Smooth muscle cell (in vitro differentiated cells): Measurements from ENCODE around the gene A2M. TPM values are rescaled to one million over a fixed set of nuclear protein-coding genes. Genes with fewer than 3 reads are reported as not detected.

Source experiments
- DNase-seq: peaks from one replicate; lab custom pipeline; 2025; ENCODE audit not compliant: unreplicated experiment; lab: John Stamatoyannopoulos, UW
- H2AFZ ChIP-seq: fragments of 200-600 bp; sonication (generic); 2 replicates; pipeline ENCODE4 v1.6.0; 2016; ENCODE audit warnings: antibody characterized with exemption, low read depth, mild to moderate bottlenecking
- H3F3A ChIP-seq: fragments of 200-600 bp; sonication (generic); 2 replicates; pipeline ENCODE4 v1.6.0; 2017; ENCODE audit warnings: antibody characterized with exemption, low read depth
- H3K27ac ChIP-seq: fragments of 200-600 bp; sonication (generic); 2 replicates; pipeline ENCODE4 v1.5.1; 2016; ENCODE audit warnings: low read depth, mild to moderate bottlenecking
- H3K27me3 ChIP-seq: fragments of 200-600 bp; sonication (generic); 2 replicates; pipeline ENCODE4 v1.6.1; 2016; ENCODE audit warnings: low read depth, mild to moderate bottlenecking
- H3K36me3 ChIP-seq: fragments of 200-600 bp; sonication (generic); 2 replicates; pipeline ENCODE4 v1.5.1; 2016; ENCODE audit warnings: low read depth
- H3K4me1 ChIP-seq: fragments of 200-600 bp; sonication (generic); 2 replicates; pipeline ENCODE4 v1.5.1; 2016; ENCODE audit warnings: low read depth
- H3K4me2 ChIP-seq: fragments of 200-600 bp; sonication (generic); 2 replicates; pipeline ENCODE4 v1.6.0; 2016; ENCODE audit warnings: mild to moderate bottlenecking
- H3K4me3 ChIP-seq: fragments of 200-600 bp; sonication (generic); 2 replicates; pipeline ENCODE4 v1.5.1; 2016; ENCODE audit warnings: mild to moderate bottlenecking
- H3K79me2 ChIP-seq: fragments of 200-600 bp; sonication (generic); 2 replicates; pipeline ENCODE4 v1.6.0; 2016; ENCODE audit warnings: low read depth, mild to moderate bottlenecking
- H3K9ac ChIP-seq: fragments of 200-600 bp; sonication (generic); 2 replicates; pipeline ENCODE4 v1.6.0; 2016; ENCODE audit warnings: low read depth
- H3K9me3 ChIP-seq: fragments of 200-600 bp; sonication (generic); replicated peaks from 2 replicates; pipeline ENCODE4 v1.5.1; 2016; ENCODE audit warnings: low read depth
- H4K20me1 ChIP-seq: fragments of 200-600 bp; sonication (generic); 2 replicates; pipeline ENCODE4 v1.6.0; 2016; ENCODE audit warnings: low read depth
- WGBS: methylation state at CpG from one replicate; pipeline ENCODE4 v1.1.7; 2016; ENCODE audit warnings: low lambda C conversion rate; 5-methylcytosine and 5-hydroxymethylcytosine counted together
- polyA plus RNA-seq: library from polyadenylated mRNA; unstranded; fragments of >200 nt; fragmentation: Nextera tagmentation; extraction: Ambion mirVana; gene quantifications from 2 replicates; pipeline ENCODE4 v1.2.1, GENCODE V29; 2016
- total RNA-seq: library from RNA; depleted of rRNA; stranded (reverse); fragments of >200 nt; gene quantifications from 2 replicates; pipeline ENCODE4 v1.2.3, GENCODE V29; 2014
- TF ChIP-seq, protein P1 (sequence below): fragments of 200-600 bp; sonication (generic); IDR thresholded peaks from 2 replicates; pipeline ENCODE4 v1.5.1; 2017; ENCODE audit warnings: borderline replicate concordance, mild to moderate bottlenecking, antibody characterized with exemption; ENCODE audit not compliant: insufficient read depth, poor library complexity, severe bottlenecking

The A2M gene
- total and polyA plus RNA-seq, 2 experiments from 2014 or later: 72.8 to 108 TPM

- H3K9ac ChIP-seq: no peak overlapping the region
- H3K4me3 ChIP-seq: peak overlapping the region; percentile 43
- no peaks in the 10 kb centered on the region for H3K27me3 ChIP-seq
- peaks cover 15% of the 10 kb centered on the region for H3K4me1 ChIP-seq
- DNase-seq: no peak
- peak overlapping the region; percentile 82 for H3K4me2 ChIP-seq
- H3K79me2 ChIP-seq: no peaks in the 10 kb centered on the region
- peaks cover 7% of the 10 kb centered on the region for H3F3A ChIP-seq
- no peaks in the 10 kb centered on the region for H4K20me1 ChIP-seq
- H3K27ac ChIP-seq: peak overlapping the region; percentile 55
- H3K36me3 ChIP-seq: no peaks in the 10 kb centered on the region
- no peaks in the 10 kb centered on the region for H3K9me3 ChIP-seq
- TF ChIP-seq, protein P1, sequence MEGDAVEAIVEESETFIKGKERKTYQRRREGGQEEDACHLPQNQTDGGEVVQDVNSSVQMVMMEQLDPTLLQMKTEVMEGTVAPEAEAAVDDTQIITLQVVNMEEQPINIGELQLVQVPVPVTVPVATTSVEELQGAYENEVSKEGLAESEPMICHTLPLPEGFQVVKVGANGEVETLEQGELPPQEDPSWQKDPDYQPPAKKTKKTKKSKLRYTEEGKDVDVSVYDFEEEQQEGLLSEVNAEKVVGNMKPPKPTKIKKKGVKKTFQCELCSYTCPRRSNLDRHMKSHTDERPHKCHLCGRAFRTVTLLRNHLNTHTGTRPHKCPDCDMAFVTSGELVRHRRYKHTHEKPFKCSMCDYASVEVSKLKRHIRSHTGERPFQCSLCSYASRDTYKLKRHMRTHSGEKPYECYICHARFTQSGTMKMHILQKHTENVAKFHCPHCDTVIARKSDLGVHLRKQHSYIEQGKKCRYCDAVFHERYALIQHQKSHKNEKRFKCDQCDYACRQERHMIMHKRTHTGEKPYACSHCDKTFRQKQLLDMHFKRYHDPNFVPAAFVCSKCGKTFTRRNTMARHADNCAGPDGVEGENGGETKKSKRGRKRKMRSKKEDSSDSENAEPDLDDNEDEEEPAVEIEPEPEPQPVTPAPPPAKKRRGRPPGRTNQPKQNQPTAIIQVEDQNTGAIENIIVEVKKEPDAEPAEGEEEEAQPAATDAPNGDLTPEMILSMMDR: no peak
- no peak overlapping the region for H2AFZ ChIP-seq
These were observed 773 bp downstream of the A2M start for GRCh38 chr12:9114946-9115345.

GRCh38 chr12:9113987-9114309 lies 1.8 kb downstream of the A2M start:
- no peaks in the 10 kb centered on the region for H3K36me3 ChIP-seq
- no peaks in the 10 kb centered on the region for H3K27me3 ChIP-seq
- H3K4me3 ChIP-seq: peak overlapping the region; percentile 43
- H4K20me1 ChIP-seq: no peaks in the 10 kb centered on the region
- WGBS: 86% methylated on average over 1 of the region's 1 CpG
- H3K4me1 ChIP-seq: peaks cover 15% of the 10 kb centered on the region
- no peaks in the 10 kb centered on the region for H3K79me2 ChIP-seq
- DNase-seq: no peak
- no peak overlapping the region for H3K27ac ChIP-seq
- no peak overlapping the region for H3K9ac ChIP-seq
- no peak overlapping the region for H2AFZ ChIP-seq
- peaks cover 7% of the 10 kb centered on the region for H3F3A ChIP-seq
- TF ChIP-seq, protein P1: no peak
- no peaks in the 10 kb centered on the region for H3K9me3 ChIP-seq
- peak overlapping the region; percentile 82 for H3K4me2 ChIP-seq

DNA sequence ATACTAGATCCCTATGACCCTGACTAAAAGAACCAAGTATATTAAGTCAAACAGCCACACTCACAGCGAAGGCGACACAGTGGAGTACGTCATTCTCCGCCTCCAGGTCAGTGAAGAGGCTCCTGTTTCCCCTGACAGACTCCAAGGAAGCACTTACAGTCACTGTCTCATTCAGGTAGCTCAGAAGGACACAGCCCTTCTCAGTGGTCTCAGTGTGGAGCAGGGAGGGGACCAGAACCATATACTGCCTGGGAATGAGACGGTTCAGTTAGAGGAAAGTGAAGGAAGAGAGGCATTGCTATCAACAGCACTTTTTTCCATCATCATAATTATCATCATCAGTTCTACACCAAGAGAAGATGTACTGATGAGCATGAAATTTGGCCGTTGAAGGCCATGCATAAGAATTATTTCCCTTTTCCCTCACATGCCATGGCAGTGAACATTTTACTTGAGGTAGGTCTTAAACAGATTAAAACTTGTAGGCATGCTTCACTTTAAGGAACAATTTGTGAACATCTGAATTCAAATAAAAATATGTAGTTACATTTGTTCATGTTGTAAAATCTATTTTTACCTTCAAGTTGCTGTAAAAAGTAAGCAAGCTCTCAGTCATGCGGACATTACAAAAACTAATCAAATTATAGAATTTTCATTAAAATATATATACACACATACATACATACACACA lies 2.3 kb downstream of the A2M start:
- Histone ChIP-seq H3K4me3 (peak overlapping the region; percentile 43), H3K4me2 (peak overlapping the region; percentile 82), H3K79me2 (no peaks in the 10 kb centered on the region), H2AFZ (no peak overlapping the region), H4K20me1 (no peaks in the 10 kb centered on the region), H3F3A (peaks cover 7% of the 10 kb centered on the region), H3K9ac (no peak overlapping the region), H3K27me3 (no peaks in the 10 kb centered on the region), H3K27ac (no peak overlapping the region), H3K9me3 (no peaks in the 10 kb centered on the region), H3K36me3 (no peaks in the 10 kb centered on the region), H3K4me1 (peaks cover 15% of the 10 kb centered on the region)
- TF ChIP-seq, protein P1: no peak
- 86% methylated on average over 7 of the region's 7 CpGs for WGBS
- DNase-seq: no peak

DNA sequence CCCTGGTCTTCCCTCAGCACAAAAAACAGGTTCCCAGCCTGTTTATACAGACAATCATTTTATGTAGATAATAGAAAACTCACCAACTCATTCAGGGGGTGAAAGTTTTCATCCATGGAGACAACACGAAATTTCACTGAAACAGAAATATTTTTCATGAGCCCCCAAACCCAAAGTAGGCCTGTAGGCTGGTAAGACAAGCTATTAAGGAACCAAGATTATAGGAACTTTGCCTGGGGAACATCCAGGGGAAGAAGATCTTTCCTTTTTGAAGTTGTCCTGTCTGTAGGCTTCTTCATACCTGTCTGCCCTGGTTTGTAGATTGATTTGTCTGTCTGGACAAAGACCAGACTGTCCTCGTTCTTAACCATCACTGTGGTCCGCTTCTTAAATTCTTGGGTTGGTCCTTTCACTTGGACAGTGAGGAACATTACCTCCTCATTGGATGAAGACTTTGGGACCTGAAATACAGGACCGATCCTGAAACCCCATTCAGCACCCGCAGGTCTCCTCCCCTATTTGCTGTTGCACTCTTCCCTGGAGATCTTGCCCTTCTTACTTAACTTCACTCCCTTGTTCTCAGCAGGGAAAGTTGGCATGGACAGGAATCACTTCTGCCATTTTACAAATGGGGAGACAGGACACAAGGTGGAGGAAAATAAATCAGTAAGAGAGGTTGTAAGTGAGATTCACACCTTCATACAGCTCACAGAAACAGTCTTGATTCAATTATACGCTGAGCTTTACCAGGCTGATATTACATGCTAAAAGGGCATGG lies 3.5 kb downstream of the A2M start:
- H3K36me3 ChIP-seq: no peaks in the 10 kb centered on the region
- H4K20me1 ChIP-seq: no peaks in the 10 kb centered on the region
- no peaks in the 10 kb centered on the region for H3K79me2 ChIP-seq
- DNase-seq: no peak
- H3K4me3 ChIP-seq: no peak overlapping the region
- H3K9me3 ChIP-seq: no peaks in the 10 kb centered on the region
- no peak overlapping the region for H3K9ac ChIP-seq
- 88% methylated on average over 6 of the region's 6 CpGs for WGBS
- TF ChIP-seq, protein P1: no peak
- H3F3A ChIP-seq: peaks cover 7% of the 10 kb centered on the region
- H3K4me1 ChIP-seq: peaks cover 14% of the 10 kb centered on the region
- no peak overlapping the region for H2AFZ ChIP-seq
- no peak overlapping the region for H3K27ac ChIP-seq
- H3K27me3 ChIP-seq: no peaks in the 10 kb centered on the region
- H3K4me2 ChIP-seq: no peak overlapping the region
